Measurements from ENCODE around the gene NACC2. TPM values are rescaled to one million over a fixed set of nuclear protein-coding genes. Genes with fewer than 3 reads are reported as not detected.

NACC2 gene
- total RNA-seq, 4 donors from 2014 or later, result 22.2 to 64.3 (median 26.5) TPM

- Histone ChIP-seq H3K36me3 (no peaks in the 10 kb centered on the region), H3K9me3 (no peaks in the 10 kb centered on the region), H3K4me3 (peak overlapping the region; percentile 14 to 47 (median 22)), H3K27ac (peak overlapping the region; percentile 82 to 85 (median 84)), H3K4me1 (peaks cover 30 to 65% (median 52%) of the 10 kb centered on the region in 4 donors), H3K27me3 (no peaks in the 10 kb centered on the region)
- intact Hi-C loops (cut with DNase I; ENCODE audit: low total_unique reads), result no loop called here
- TF ChIP-seq POLR2A (IDR thresholded peaks at IDR 0.05), result peak; percentile 43
- peak; percentile 87 to 91 (median 89) for TF ChIP-seq POLR2AphosphoS5 (IDR thresholded peaks at IDR 0.05)
- TF ChIP-seq EP300 (IDR thresholded peaks at IDR 0.05; ENCODE audit: low read depth), result peak; percentile 48
- TF ChIP-seq CTCF (IDR thresholded peaks at IDR 0.05), result no peak
- 0% methylated on average over 15 of the region's 48 CpGs; no CpG with 5 or more reads in 1 of the 2 donors for WGBS, 2 donors (ENCODE audit: low coverage in 1 of 2)
- in situ Hi-C loops (cut with MboI; ENCODE audit: low pct_ligation_motif_present in 1 of 4, low pct_unique_long_range_greater_than_20kb in 1 of 4, low sequenced_read_pairs in 3 of 4), result loop anchor here in 1 of 4 donors (25.0 kb wide), 1 partner anchor 247 kb away; no protein-coding TSS in a partner anchor
- peak; percentile 96 for DNase-seq
These were observed 14.4 kb upstream of the NACC2 start for GRCh38 chr9:136109351-136110081.

- DNase-seq, result no peak
- Histone ChIP-seq H3K36me3 (no peaks in the 10 kb centered on the region), H3K9me3 (no peaks in the 10 kb centered on the region), H3K27ac (peak overlapping the region; percentile 82 to 85 (median 84)), H3K27me3 (no peaks in the 10 kb centered on the region), H3K4me3 (peak overlapping the region; percentile 14 to 47 (median 22)), H3K4me1 (peaks cover 30 to 72% (median 55%) of the 10 kb centered on the region in 4 donors)
- WGBS, 2 donors (ENCODE audit: low coverage in 1 of 2), result 58% methylated on average over 27 of the region's 27 CpGs; no CpG with 5 or more reads in 1 of the 2 donors
- in situ Hi-C loops (cut with MboI; ENCODE audit: low pct_ligation_motif_present in 1 of 4, low pct_unique_long_range_greater_than_20kb in 1 of 4, low sequenced_read_pairs in 3 of 4), result loop anchor here in 1 of 4 donors (25.0 kb wide), 1 partner anchor 246 kb away; no protein-coding TSS in a partner anchor
- TF ChIP-seq EP300 (IDR thresholded peaks at IDR 0.05; ENCODE audit: low read depth), result no peak
- no peak for TF ChIP-seq POLR2AphosphoS5 (IDR thresholded peaks at IDR 0.05)
- TF ChIP-seq CTCF (IDR thresholded peaks at IDR 0.05), result no peak
- no peak for TF ChIP-seq POLR2A (IDR thresholded peaks at IDR 0.05)
- intact Hi-C loops (cut with DNase I; ENCODE audit: low total_unique reads), result no loop called here
These were observed 13.7 kb upstream of the NACC2 start for GRCh38 chr9:136108648-136109266.

GRCh38 chr9:136107953-136108647 is 13.0 kb upstream of the NACC2 start:
- H3K4me1 ChIP-seq, result peaks cover 30 to 74% (median 56%) of the 10 kb centered on the region in 4 donors
- 36 to 62% methylated on average over 5 to 27 of the region's 29 CpGs for WGBS, 2 donors (ENCODE audit: low coverage in 1 of 2)
- TF ChIP-seq EP300 (IDR thresholded peaks at IDR 0.05; ENCODE audit: low read depth) (no peak), POLR2AphosphoS5 (IDR thresholded peaks at IDR 0.05) (no peak), POLR2A (IDR thresholded peaks at IDR 0.05) (no peak), CTCF (IDR thresholded peaks at IDR 0.05) (no peak)
- H3K27ac ChIP-seq, result peak overlapping the region; percentile 82 to 85 (median 84)
- H3K27me3 ChIP-seq, result no peaks in the 10 kb centered on the region
- DNase-seq, result peak; percentile 53
- H3K4me3 ChIP-seq, result no peak overlapping the region
- intact Hi-C loops (cut with DNase I; ENCODE audit: low total_unique reads) (no loop called here), in situ Hi-C loops (cut with MboI; ENCODE audit: low pct_ligation_motif_present in 1 of 4, low pct_unique_long_range_greater_than_20kb in 1 of 4, low sequenced_read_pairs in 3 of 4) (loop anchor here in 1 of 4 donors (25.0 kb wide), 1 partner anchor 246 kb away; no protein-coding TSS in a partner anchor)
- H3K9me3 ChIP-seq, result no peaks in the 10 kb centered on the region
- H3K36me3 ChIP-seq, result no peaks in the 10 kb centered on the region
